ENCODE results near the gene POLR3F.

DNA sequence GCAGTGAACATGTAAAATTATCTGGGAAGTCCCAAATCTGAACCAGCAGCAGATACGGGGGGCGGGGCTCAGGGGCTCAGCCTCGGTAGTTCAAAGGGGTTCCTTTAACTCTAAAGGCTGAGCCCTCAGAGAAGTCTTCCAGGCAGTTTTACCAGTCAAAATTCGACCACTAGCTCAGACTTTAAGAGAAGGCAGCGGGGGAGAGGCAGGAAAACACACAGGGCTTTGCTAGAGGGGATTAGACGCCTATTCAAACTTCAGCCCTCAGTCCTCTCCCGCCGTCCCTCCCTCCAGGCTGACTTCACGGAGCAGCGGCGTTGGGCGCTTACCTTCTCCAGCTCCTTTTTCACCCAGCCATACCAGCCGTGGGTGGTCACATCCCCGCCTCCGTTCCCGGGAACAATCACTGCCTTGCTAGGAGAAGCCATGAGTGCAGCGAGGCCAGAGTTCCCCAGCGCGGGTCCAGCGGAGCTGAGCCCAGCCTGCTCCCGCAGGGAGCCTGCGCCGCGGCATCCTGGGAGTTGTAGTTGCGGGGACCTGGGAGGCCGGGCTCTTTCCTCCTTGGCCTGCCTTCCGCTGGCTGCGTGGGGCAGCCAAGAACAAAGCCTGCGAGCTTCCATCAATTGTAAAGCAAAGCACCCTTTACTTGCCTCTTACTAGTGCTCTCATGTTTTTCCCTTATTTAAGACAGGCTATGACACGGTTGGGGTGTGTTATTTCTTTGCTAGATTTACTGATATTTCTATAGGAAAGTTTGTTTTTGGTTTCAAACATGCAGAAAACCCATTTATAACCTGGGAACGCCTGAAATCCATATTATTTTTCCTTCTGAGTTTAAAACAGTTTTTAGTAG lies 29.8 kb downstream of the POLR3F start, which contains the start of gene RBBP9:
- TF ChIP-seq POLR2A (IDR thresholded peaks at IDR 0.05; ENCODE audit: low read length), result peak; percentile 21
- no peak for TF ChIP-seq GATA1 (IDR thresholded peaks at IDR 0.05; ENCODE audit: low read depth, low read length)

Data from erythroblast (primary cell).